ENCODE results near the gene CCDC57. TPM values are rescaled to one million over a fixed set of nuclear protein-coding genes. Genes with fewer than 3 reads are reported as not detected.
A peak's percentile ranks its signal among the peaks of the same experiment; 100 is the strongest.

Gene CCDC57
- polyA plus RNA-seq, 1 donor = 45.6 TPM

- Histone ChIP-seq H3K27me3 (ENCODE audit: control insufficient read depth, insufficient read depth, low read length) (no peaks in the 10 kb centered on the region), H3K4me1 (ENCODE audit: control insufficient read depth, insufficient read depth, low read length) (peaks cover 21% of the 10 kb centered on the region), H3K4me3 (ENCODE audit: low read length) (no peak overlapping the region), H3K27ac (ENCODE audit: low read length) (no peak overlapping the region), H3K36me3 (ENCODE audit: control insufficient read depth, insufficient read depth, low read length) (peaks cover 22% of the 10 kb centered on the region), H3K9me3 (ENCODE audit: control insufficient read depth, low read depth, low read length) (no peaks in the 10 kb centered on the region)
- 86% methylated on average over 1 of the region's 3 CpGs for WGBS (ENCODE audit: insufficient coverage, low lambda C conversion rate)
- DNase-seq = no peak
Observed at GRCh38 chr17:82110298-82110697, 102.3 kb downstream of the CCDC57 start.

GRCh38 chr17:82108961-82109475 is 103.6 kb downstream of the CCDC57 start:
- WGBS (ENCODE audit: insufficient coverage, low lambda C conversion rate) = 100% methylated on average over 1 of the region's 14 CpGs
- Histone ChIP-seq H3K4me3 (ENCODE audit: low read length) (no peak overlapping the region), H3K36me3 (ENCODE audit: control insufficient read depth, insufficient read depth, low read length) (peaks cover 19% of the 10 kb centered on the region), H3K27ac (ENCODE audit: low read length) (no peak overlapping the region), H3K27me3 (ENCODE audit: control insufficient read depth, insufficient read depth, low read length) (no peaks in the 10 kb centered on the region), H3K4me1 (ENCODE audit: control insufficient read depth, insufficient read depth, low read length) (peaks cover 24% of the 10 kb centered on the region), H3K9me3 (ENCODE audit: control insufficient read depth, low read depth, low read length) (no peaks in the 10 kb centered on the region)
- DNase-seq = no peak

- Histone ChIP-seq H3K27me3 (ENCODE audit: control insufficient read depth, insufficient read depth, low read length) (no peaks in the 10 kb centered on the region), H3K9me3 (ENCODE audit: control insufficient read depth, low read depth, low read length) (no peaks in the 10 kb centered on the region), H3K36me3 (ENCODE audit: control insufficient read depth, insufficient read depth, low read length) (peaks cover 16% of the 10 kb centered on the region), H3K4me1 (ENCODE audit: control insufficient read depth, insufficient read depth, low read length) (peaks cover 29% of the 10 kb centered on the region), H3K27ac (ENCODE audit: low read length) (no peak overlapping the region), H3K4me3 (ENCODE audit: low read length) (no peak overlapping the region)
- WGBS (ENCODE audit: insufficient coverage, low lambda C conversion rate) = no CpG with 5 or more reads among the region's 19 CpGs
- no peak for DNase-seq
Observed at GRCh38 chr17:82108496-82108945, 104.1 kb downstream of the CCDC57 start.

- WGBS (ENCODE audit: insufficient coverage, low lambda C conversion rate) = no CpG with 5 or more reads among the region's 14 CpGs
- H3K36me3 ChIP-seq (ENCODE audit: control insufficient read depth, insufficient read depth, low read length) = peaks cover 11% of the 10 kb centered on the region
- no peaks in the 10 kb centered on the region for H3K27me3 ChIP-seq (ENCODE audit: control insufficient read depth, insufficient read depth, low read length)
- H3K27ac ChIP-seq (ENCODE audit: low read length) = no peak overlapping the region
- DNase-seq = no peak
- H3K4me3 ChIP-seq (ENCODE audit: low read length) = no peak overlapping the region
- no peaks in the 10 kb centered on the region for H3K9me3 ChIP-seq (ENCODE audit: control insufficient read depth, low read depth, low read length)
- H3K4me1 ChIP-seq (ENCODE audit: control insufficient read depth, insufficient read depth, low read length) = peaks cover 31% of the 10 kb centered on the region
Observed at GRCh38 chr17:82108038-82108437, 104.6 kb downstream of the CCDC57 start.

- no peak overlapping the region for H3K4me3 ChIP-seq (ENCODE audit: low read length)
- H3K27me3 ChIP-seq (ENCODE audit: control insufficient read depth, insufficient read depth, low read length) = no peaks in the 10 kb centered on the region
- WGBS (ENCODE audit: insufficient coverage, low lambda C conversion rate) = no CpG with 5 or more reads among the region's 24 CpGs
- H3K9me3 ChIP-seq (ENCODE audit: control insufficient read depth, low read depth, low read length) = no peaks in the 10 kb centered on the region
- H3K4me1 ChIP-seq (ENCODE audit: control insufficient read depth, insufficient read depth, low read length) = peaks cover 31% of the 10 kb centered on the region
- no peak overlapping the region for H3K27ac ChIP-seq (ENCODE audit: low read length)
- peaks cover 7% of the 10 kb centered on the region for H3K36me3 ChIP-seq (ENCODE audit: control insufficient read depth, insufficient read depth, low read length)
- DNase-seq = no peak
Observed at GRCh38 chr17:82107341-82107860, 105.2 kb downstream of the CCDC57 start.

GRCh38 chr17:82106688-82107305 is 105.8 kb downstream of the CCDC57 start:
- Histone ChIP-seq H3K4me1 (ENCODE audit: control insufficient read depth, insufficient read depth, low read length) (peaks cover 35% of the 10 kb centered on the region), H3K4me3 (ENCODE audit: low read length) (peak overlapping the region; percentile 27)

GRCh38 chr17:82105882-82106687 is 106.6 kb downstream of the CCDC57 start:
- H3K36me3 ChIP-seq (ENCODE audit: control insufficient read depth, insufficient read depth, low read length) = peaks cover 7% of the 10 kb centered on the region
- no peaks in the 10 kb centered on the region for H3K27me3 ChIP-seq (ENCODE audit: control insufficient read depth, insufficient read depth, low read length)
- peaks cover 43% of the 10 kb centered on the region for H3K4me1 ChIP-seq (ENCODE audit: control insufficient read depth, insufficient read depth, low read length)
- WGBS (ENCODE audit: insufficient coverage, low lambda C conversion rate) = no CpG with 5 or more reads among the region's 24 CpGs
- DNase-seq = peak; percentile 54 to 80
- H3K9me3 ChIP-seq (ENCODE audit: control insufficient read depth, low read depth, low read length) = no peaks in the 10 kb centered on the region
- peak overlapping the region; percentile 62 for H3K27ac ChIP-seq (ENCODE audit: low read length)
- H3K4me3 ChIP-seq (ENCODE audit: low read length) = peak overlapping the region; percentile 27

More at GRCh38 chr17:82106688-82107305, 105.8 kb downstream of the CCDC57 start:
- no peak for DNase-seq
- WGBS (ENCODE audit: insufficient coverage, low lambda C conversion rate) = no CpG with 5 or more reads among the region's 9 CpGs
- Histone ChIP-seq H3K9me3 (ENCODE audit: control insufficient read depth, low read depth, low read length) (no peaks in the 10 kb centered on the region), H3K27me3 (ENCODE audit: control insufficient read depth, insufficient read depth, low read length) (no peaks in the 10 kb centered on the region), H3K36me3 (ENCODE audit: control insufficient read depth, insufficient read depth, low read length) (peaks cover 6% of the 10 kb centered on the region), H3K27ac (ENCODE audit: low read length) (peak overlapping the region; percentile 62)

- WGBS (ENCODE audit: insufficient coverage, low lambda C conversion rate) = no CpG with 5 or more reads among the region's 13 CpGs
- H3K4me3 ChIP-seq (ENCODE audit: low read length) = no peak overlapping the region
- H3K27ac ChIP-seq (ENCODE audit: low read length) = peak overlapping the region; percentile 62
- no peaks in the 10 kb centered on the region for H3K27me3 ChIP-seq (ENCODE audit: control insufficient read depth, insufficient read depth, low read length)
- H3K9me3 ChIP-seq (ENCODE audit: control insufficient read depth, low read depth, low read length) = no peaks in the 10 kb centered on the region
- peaks cover 9% of the 10 kb centered on the region for H3K36me3 ChIP-seq (ENCODE audit: control insufficient read depth, insufficient read depth, low read length)
- peaks cover 46% of the 10 kb centered on the region for H3K4me1 ChIP-seq (ENCODE audit: control insufficient read depth, insufficient read depth, low read length)
- DNase-seq = no peak
Observed at GRCh38 chr17:82105417-82105881, 107.2 kb downstream of the CCDC57 start.

GRCh38 chr17:82104797-82105416 is 107.7 kb downstream of the CCDC57 start:
- H3K4me3 ChIP-seq (ENCODE audit: low read length) = no peak overlapping the region
- H3K4me1 ChIP-seq (ENCODE audit: control insufficient read depth, insufficient read depth, low read length) = peaks cover 46% of the 10 kb centered on the region
- no peak overlapping the region for H3K27ac ChIP-seq (ENCODE audit: low read length)
- H3K36me3 ChIP-seq (ENCODE audit: control insufficient read depth, insufficient read depth, low read length) = peaks cover 9% of the 10 kb centered on the region
- no peaks in the 10 kb centered on the region for H3K27me3 ChIP-seq (ENCODE audit: control insufficient read depth, insufficient read depth, low read length)
- DNase-seq = no peak
- no peaks in the 10 kb centered on the region for H3K9me3 ChIP-seq (ENCODE audit: control insufficient read depth, low read depth, low read length)
- no CpG with 5 or more reads among the region's 11 CpGs for WGBS (ENCODE audit: insufficient coverage, low lambda C conversion rate)

Data from large intestine (tissue), 3 donors.